AG04450 (cell line): Measurements from ENCODE around the gene GGNBP2. TPM values are rescaled to one million over a fixed set of nuclear protein-coding genes. Genes with fewer than 3 reads are reported as not detected.

Experiments used
- CTCF ChIA-PET: fragments of 300-600, 350-600 bp; formaldehyde crosslinking; extraction: SDS; loops from one replicate; lab custom pipeline; 2022; ENCODE audit warnings: antibody characterized with exemption, inconsistent platforms; lab: Charles Lee
- POLR2A ChIA-PET: fragments of 350-600 bp; formaldehyde crosslinking; extraction: SDS; loops from one replicate; lab custom pipeline; 2021; ENCODE audit warnings: antibody characterized with exemption, inconsistent platforms; lab: Yijun Ruan, JAX
- DNase-seq: peaks from one replicate; pipeline ENCODE4 v3.0.0-alpha.2; 2011; ENCODE audit warnings: low read depth, low spot score
- H3K27ac ChIP-seq: one replicate; pipeline ENCODE4 v1.5.1; 2012; ENCODE audit warnings: low read depth, low read length, control low read depth
- H3K27me3 ChIP-seq: one replicate; pipeline ENCODE4 v1.6.0; 2012; ENCODE audit warnings: low read length; ENCODE audit not compliant: control insufficient read depth, insufficient read depth
- H3K4me3 ChIP-seq: 2 replicates; pipeline ENCODE4 v1.5.1; 2011; ENCODE audit warnings: mild to moderate bottlenecking, low read depth, low read length, control low read depth
- H3K9me3 ChIP-seq: 2 replicates; pipeline ENCODE4 v1.5.1; 2012; ENCODE audit warnings: low read length; ENCODE audit not compliant: control insufficient read depth, insufficient read depth
- CTCF ChIP-seq: IDR thresholded peaks from 2 replicates; pipeline ENCODE4 v1.5.1; 2011; ENCODE audit warnings: low read depth, low read length, control low read depth, inconsistent platforms
- polyA plus RNA-seq: library from polyadenylated mRNA; depleted of rRNA; stranded (reverse); fragments of >200 nt; gene quantifications from 2 replicates; pipeline ENCODE4 v1.2.3, GENCODE V29; 2011

Gene GGNBP2
- polyA plus RNA-seq, 1 experiment: 87.6 TPM

GRCh38 chr17:36509272-36509985 is 35.3 kb upstream of the GGNBP2 start:
- CTCF ChIA-PET: no interaction called here

GRCh38 chr17:36510636-36511035 is 34.1 kb upstream of the GGNBP2 start:
- no peak for DNase-seq
- no peak for TF ChIP-seq CTCF
- no peaks in the 10 kb centered on the region for H3K27me3 ChIP-seq
- ChIA-PET POLR2A (no interaction called here), CTCF (no interaction called here)
- H3K9me3 ChIP-seq: no peaks in the 10 kb centered on the region
- no peak overlapping the region for H3K4me3 ChIP-seq
- no peak overlapping the region for H3K27ac ChIP-seq

More at GRCh38 chr17:36509272-36509985, 35.3 kb upstream of the GGNBP2 start:
- DNase-seq: no peak
- no peak overlapping the region for H3K27ac ChIP-seq
- TF ChIP-seq CTCF: no peak
- no peaks in the 10 kb centered on the region for H3K27me3 ChIP-seq
- H3K9me3 ChIP-seq: no peaks in the 10 kb centered on the region
- no peak overlapping the region for H3K4me3 ChIP-seq
- POLR2A ChIA-PET: no interaction called here

- Histone ChIP-seq H3K9me3 (no peaks in the 10 kb centered on the region), H3K4me3 (no peak overlapping the region), H3K27me3 (no peaks in the 10 kb centered on the region), H3K27ac (no peak overlapping the region)
- no peak for TF ChIP-seq CTCF
- POLR2A ChIA-PET: no interaction called here
- no peak for DNase-seq
- CTCF ChIA-PET: no interaction called here
Measured at GRCh38 chr17:36511216-36511615, 33.5 kb upstream of the GGNBP2 start.

- CTCF ChIA-PET: no interaction called here
- POLR2A ChIA-PET: no interaction called here
Measured at GRCh38 chr17:36512641-36513040, 32.1 kb upstream of the GGNBP2 start.

GRCh38 chr17:36514856-36515255 is 29.9 kb upstream of the GGNBP2 start:
- CTCF ChIA-PET: no interaction called here

More at GRCh38 chr17:36512641-36513040, 32.1 kb upstream of the GGNBP2 start:
- no peak overlapping the region for H3K27ac ChIP-seq
- no peaks in the 10 kb centered on the region for H3K9me3 ChIP-seq
- no peak for TF ChIP-seq CTCF
- DNase-seq: no peak
- H3K27me3 ChIP-seq: no peaks in the 10 kb centered on the region
- no peak overlapping the region for H3K4me3 ChIP-seq

More at GRCh38 chr17:36514856-36515255, 29.9 kb upstream of the GGNBP2 start:
- Histone ChIP-seq H3K4me3 (no peak overlapping the region), H3K27ac (no peak overlapping the region), H3K9me3 (no peaks in the 10 kb centered on the region), H3K27me3 (no peaks in the 10 kb centered on the region)
- POLR2A ChIA-PET: no interaction called here
- DNase-seq: no peak
- TF ChIP-seq CTCF: no peak
